ENCODE measurements around the gene TMEM212.
A peak's percentile ranks its signal among the peaks of the same experiment; 100 is the strongest.
"Not testable (repeated sequence)": the region's sequence is repeated elsewhere in the genome, so short reads cannot be mapped to it uniquely, and the experiment has no call there.

Gene TMEM212

DNA sequence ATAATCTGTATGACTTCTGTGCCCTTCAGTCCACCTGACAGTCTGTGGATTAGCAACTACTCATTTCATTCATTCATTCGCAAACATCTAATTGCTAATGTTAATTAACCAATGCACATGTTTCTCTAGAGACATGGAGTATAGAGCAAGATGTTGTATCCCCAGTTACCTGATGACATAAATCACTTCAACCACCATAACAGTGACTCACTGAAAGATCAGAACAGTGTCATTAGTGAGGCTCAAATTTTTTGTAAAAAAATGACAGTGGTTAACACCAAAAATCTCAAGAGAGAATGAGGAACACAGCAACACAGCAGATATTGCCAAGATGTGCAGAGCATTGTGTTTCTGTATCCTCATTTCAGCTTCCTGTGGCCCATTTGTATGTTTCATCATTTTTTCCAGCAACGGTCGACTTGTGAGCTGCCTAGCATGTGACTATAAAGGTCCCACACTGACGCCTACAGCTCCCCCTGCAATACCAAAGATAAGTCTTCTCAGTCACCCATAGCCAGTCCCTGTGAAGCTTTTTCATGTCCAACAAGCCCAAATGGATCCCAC, 29.2 kb upstream of the TMEM212 start:
- DNase-seq: peak; percentile 79

DNA sequence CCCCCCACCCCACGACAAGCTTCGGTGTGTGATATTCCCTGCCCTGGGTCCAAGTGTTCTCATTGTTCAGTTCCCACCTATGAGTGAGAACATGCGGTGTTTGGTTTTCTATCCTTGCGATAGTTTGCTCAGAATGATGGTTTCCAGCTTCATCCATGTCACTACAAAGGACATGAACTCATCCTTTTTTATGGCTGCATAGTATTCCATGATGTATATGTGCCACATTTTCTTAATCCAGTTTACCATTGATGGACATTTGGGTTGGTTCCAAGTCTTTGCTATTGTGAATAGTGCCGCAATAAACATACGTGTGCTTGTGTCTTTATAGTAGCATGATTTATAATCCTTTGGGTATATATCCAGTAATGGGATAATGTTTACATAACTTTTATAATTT, 28.5 kb upstream of the TMEM212 start:
- DNase-seq: not testable (repeated sequence)

DNA sequence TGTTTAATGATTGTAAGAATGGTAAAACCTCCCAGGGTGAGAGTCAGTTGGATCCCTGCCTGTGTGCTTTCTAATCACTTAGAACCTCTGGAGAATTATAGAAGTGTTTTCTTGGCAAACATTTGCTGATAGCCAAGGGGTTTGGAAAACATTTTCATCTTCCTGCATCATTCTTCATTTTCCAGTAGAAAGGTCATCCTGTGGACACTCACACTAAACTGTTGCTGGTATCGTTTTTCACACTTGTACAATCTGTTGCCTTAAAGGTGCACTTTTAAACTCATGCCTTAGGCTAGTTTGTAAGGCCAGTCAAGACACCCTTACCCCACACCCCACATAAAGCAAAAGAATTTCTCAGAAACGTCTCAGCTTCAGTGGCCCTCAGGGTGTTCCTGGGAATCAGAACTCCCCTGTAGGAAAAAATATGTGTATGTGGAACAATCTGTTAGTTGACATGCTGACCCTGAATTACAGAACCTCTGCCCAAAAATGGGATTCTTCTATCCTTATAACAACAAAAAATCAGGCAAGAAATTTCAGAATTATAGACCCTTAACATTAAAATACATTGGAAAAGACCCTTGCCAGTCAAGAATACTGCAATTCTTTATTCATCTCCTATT, 27.1 kb upstream of the TMEM212 start:
- no peak for DNase-seq

DNA sequence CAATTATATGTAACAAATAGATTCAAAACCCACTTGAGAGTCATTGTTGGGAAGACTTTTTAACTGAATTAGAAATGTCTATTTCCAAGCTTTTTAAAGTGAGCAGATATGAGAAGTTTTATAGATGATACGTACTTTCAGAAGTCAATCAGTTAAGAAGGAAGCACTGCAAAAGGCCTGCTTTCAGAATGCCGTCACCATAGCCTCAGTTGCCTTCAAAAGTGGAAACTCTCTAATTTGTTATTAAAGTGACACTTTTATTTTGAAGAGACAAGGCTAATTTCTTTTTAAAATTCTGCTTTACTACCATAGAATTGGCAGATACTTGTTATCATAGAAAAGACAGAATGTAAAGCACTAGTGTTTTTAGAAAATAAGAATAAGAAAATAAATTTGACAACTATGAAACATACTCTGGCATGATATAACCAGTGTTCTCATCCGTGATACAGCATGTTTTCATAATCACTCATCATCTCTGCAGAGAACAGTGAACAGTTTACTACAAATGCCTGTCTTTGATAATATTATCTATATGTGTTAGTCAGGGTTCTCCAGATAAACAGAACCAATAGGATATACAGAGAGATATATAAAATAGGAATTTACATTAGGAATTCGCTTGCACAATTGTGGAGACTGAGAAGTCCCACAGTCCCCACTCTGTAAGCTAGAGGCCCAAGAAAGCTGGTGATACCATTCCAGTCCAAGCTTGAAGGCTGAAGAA, 25.9 kb upstream of the TMEM212 start:
- no peak for DNase-seq

DNA sequence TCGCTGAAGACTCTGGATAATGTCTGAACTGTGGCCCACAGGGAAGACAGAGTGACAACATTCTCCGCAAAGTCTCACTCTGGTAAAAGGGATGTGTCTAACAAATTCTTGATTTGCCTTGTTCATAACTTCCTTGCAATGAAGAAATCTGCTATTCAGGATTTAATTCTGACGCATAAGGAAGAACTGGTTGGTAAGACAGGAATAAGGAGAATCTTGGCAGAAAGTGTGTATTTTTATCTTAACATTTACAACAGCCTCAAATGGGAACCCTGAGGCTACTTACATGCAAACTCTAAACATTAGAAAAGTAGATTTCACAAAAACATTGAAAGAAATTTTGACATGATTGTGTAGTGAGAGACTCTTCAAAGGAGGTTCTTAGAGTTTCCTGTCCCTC, 22.1 kb upstream of the TMEM212 start:
- no peak for DNase-seq

DNA sequence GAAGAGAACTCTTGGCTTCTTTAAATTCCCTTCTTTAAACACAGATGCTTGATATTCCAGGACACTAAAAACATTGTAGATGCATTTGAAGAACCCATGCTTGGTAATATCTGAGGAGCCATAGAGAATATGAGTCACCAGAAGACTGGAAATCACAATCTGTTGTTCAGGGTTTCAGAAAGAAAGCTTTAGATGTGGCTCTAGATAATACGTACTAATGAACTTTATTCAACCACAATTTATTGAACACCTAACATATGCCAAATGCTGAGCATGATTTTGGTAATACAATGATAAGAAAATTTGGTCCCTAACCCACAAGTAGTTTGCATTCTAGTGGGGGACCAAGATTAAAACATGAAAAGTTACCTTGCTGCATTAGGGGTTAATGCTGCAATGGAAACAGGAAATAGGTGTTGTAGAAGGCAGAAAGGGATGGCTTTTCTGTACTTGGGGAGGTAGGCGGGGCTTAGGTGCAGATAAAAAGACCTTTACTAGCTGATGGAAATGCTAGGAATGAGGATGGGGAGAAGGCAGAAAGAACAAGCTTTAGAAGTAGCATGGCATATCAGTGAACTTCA, 21.3 kb upstream of the TMEM212 start:
- DNase-seq: no peak

DNA sequence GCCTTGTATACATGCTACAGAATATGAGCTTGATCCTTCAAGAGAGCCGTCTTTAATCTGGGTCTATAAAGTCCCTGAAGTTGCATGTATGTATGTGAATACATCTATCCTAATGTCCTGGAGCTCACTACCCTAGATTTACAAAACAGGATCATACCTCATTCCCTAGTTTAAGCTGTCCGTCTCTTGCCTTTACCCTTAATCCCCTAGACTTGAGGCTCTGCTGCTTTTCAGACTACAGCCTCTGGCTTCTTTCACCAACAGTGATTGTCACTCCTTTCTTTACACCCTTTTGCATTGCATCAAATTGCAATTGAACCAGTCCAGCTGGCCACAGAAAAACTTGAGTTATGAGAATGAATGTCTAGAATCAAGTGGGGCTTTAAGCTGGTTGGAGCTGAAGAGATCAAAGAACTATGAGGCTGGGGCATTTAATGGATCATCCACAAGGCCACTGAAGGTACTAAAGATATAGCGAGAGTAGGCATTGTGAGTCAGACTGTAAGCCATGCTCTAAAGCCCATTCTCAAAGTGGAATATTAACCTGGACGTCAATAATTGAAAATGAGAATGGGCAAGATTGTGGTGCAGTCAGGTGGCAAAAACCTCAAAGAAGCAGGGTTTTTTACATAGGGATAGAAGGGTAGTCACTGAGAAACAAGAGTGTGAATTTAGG, 20.6 kb upstream of the TMEM212 start:
- DNase-seq: no peak

DNA sequence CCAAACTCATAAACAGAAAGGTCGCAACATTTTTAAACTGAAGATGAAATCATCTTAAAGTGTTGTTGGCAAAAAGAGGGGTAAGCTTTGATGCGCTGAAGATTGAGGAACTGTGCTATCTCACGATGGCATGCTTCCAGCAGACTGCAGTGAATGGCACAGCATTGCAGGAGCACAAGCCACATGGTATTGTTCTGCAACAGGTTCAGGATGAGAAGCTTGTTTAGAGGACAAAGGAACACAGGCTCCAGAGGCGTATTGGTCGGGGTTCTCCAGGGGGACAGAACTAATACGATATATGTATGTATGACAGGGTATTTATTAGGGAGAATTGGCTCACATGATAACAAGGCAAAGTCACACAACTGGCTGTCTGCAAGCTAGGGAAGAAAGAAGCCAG, 19.0 kb upstream of the TMEM212 start:
- DNase-seq: no peak

DNA sequence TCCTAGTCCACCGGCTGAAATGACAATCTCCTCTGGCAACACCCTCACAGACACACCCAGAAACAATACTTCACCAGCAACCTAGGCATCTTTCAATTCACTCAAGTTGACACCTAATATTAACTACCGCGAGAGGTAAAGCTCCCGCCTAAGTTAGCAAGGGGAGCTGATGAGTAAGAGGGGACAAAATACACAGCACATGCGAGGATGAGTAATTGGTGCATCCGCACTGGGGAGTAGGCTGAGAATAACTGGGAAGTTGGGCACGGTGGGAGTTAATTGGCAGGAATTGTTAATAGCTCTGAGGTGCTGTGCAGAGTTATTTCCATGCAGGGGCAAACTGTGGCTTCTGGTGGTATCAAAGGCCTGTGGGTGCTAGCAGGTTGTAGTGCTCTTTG, 18.3 kb upstream of the TMEM212 start:
- DNase-seq: no peak

DNA sequence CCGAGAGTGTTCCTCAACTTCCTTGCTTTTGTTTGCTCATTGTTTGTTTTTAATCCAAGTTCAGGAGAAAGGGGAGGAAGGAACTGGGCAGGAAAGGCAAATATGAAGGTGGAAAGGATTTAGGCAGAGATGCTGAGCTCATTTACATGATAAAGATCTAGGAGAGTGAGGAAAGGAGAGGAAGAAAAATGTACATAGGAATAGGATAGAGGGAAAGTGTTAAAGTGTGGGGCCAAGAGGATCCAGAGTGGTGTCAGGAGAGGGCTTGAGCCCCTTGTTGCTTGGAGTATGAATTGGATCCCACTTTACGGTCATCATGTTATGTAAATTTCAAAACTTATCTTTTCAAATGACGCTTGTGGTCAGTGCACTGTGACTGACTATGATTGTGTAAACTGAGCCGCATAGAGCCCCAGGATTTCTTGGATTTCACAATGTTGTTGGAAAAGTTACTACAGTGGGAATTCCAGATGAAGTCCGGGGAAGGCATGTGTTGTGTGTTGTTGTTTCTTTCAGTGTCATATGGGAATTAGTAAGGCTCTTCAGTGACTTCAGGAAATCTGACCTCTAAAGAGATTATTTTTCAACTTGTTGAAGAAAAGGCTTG, 17.8 kb upstream of the TMEM212 start:
- no peak for DNase-seq

DNA sequence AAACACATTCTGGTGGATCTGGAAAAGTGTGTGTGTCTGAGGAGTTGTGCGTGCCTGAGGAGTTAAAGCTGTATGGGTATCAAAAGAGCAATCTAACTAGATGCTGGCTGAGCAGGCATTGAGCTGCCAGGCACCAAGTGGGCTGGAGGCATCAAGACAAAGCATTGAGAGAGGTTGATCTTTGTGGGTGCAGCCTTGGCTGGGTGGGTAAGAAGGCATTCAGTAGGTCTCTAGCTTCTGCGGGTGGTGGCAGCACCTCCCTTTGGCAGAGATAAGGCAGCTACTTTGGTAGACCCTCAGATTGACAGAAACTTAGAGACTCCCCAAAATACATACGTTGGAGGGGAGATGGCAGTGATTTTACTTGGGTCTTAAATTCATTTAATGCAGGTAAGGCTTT, 15.8 kb upstream of the TMEM212 start:
- no peak for DNase-seq

DNA sequence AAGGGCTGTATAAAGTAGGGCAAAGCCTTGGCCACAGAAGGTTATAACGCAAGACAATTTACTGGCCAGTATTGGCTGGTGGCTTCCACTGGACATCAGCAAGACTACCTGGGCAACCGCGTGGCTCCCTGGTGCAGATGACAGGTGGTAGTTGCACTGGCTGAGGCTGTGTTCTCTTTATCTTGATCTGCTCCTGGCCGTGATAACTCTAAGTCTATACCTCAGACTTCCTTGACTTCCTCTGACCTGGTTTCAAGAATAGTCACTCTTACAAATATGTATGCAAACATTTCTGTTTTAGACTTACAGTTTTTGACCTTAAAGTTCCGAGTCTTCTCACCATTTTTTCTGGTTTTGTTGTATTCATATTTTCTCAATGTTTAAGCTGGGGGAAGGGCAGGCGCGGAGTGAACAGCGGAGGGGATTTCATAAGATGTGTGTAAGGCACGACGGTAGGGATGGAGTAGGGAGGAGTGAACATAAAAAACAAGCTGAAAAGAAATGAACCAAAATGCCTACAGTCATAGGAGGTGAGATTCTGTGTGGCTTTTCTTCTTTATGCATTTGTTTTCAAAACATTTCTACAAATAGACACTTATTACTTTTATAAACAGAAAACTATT, 15.2 kb upstream of the TMEM212 start:
- no peak for DNase-seq

DNA sequence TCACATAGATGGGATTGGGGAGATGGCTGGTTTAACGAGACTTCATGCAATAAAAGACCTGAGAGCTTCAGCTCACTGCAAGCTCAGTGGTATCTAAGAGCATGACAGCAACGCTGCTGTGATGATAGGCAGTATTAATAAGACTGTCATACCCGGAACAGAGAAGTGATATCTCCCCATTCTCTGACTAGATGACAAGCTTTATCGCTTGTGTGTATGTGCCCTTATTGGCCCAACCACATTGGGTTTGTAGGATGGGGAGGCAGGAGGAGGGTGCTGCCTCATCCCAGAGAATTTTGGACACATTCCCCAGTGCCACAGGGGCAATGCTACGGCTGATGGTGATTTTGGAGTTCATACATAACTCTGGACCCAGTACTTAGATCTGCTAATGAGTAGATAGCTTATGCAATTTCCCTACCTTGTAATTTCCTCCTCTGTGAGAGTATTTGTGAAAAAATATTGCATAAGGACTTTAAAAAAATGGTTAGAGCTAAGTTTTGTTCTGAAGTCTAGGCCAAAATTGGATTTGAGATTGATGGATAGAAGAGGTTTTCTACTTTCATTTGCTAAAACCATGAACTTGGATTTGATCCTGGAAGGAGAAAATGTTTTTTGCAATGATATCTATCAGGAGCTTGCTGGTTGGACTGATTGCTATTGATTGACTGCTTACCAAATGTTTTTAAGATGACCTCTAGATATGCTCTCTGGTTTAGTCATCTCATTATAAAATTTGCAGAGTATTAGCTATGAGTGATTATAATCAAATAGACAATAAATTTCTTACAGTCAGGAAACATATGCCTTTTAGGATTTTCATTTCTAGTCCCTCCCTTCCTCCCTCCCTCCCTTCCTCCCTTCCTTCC, 14.0 kb upstream of the TMEM212 start:
- no peak for DNase-seq

DNA sequence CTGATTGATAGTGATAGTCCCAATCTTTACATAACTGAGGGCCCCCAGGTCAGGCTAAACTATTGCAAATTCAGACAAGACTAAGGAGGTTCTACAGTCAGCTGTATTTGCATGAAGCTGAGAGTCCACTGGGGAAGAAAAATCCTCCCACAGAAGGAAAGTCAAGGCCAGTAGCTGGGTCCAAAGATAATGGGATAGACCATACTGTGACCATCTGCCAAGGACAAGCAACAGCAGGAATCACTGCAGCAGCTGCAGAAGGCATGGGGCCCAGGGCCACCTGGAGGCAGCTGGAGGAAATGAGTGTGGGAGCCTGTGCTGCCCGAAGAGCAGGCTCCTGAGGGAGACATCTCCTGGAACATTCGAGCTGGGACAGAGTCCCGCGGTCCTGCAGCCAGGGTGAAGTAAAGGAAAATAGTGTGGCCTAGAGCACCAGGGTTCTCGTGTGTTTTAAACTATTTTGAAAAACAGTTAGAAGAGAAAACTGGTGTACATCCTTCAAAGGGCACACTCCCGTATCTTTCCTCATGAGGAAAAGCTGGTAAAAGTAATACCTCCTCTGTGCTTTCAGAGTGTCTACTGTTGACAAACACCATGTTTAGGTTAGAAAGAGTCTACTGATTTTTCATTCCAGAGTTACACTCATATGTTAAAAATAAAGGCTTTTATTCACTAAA, 13.2 kb upstream of the TMEM212 start:
- DNase-seq: no peak

DNA sequence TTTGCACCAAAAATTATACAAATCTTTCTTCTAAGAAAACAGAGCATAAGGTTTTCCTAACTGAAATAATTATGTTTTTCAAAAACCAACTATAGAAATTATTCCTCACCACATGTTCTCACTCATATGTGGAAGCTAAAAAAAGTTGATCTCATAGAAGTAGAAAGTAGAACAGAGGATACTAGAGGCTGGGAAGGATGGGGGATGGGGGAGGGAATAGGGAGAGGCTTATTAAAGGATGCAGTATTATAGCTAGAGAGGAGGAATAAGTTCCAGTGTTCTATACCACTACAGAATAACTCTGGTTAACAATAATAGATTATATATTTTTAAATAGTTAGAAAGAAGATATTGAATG, 12.7 kb upstream of the TMEM212 start:
- DNase-seq: no peak

DNA sequence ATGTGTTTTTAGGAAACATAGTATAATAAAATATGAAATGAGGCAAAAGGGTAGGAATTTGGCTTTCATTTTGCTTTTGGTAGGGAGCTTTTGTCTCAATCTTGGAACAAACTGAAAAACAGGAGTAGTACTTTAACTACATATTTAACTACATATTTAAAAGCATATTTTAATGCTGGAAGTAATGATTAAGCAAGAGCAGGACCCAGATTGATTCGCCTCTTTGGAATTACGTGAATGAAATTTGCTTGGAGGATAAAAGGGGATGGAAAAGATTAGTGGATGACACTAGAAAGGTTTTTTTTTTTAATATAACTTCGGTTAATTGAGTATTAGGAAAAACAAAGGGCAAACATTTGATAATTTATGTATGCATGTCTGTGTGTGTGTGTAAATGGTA, 11.2 kb upstream of the TMEM212 start:
- DNase-seq: no peak

DNA sequence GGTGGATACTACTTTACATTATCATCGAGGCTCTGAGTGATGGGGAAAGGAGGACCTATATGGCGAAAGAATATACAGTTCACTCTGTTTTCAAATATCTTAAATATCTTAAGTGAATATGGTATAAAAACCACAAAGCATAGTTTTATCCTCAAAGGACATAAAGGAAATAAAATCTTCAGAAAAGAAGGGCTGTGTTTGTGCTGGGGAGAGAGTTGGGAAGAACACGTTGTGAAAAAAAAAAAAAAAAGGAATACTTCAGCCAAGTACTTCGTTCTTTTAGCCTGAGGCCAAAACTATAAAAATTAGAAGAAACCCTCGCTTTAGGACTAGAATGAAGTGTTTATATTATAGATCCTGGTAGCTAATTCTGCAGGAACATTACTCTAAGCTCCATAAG, 10.2 kb upstream of the TMEM212 start:
- DNase-seq: no peak

DNA sequence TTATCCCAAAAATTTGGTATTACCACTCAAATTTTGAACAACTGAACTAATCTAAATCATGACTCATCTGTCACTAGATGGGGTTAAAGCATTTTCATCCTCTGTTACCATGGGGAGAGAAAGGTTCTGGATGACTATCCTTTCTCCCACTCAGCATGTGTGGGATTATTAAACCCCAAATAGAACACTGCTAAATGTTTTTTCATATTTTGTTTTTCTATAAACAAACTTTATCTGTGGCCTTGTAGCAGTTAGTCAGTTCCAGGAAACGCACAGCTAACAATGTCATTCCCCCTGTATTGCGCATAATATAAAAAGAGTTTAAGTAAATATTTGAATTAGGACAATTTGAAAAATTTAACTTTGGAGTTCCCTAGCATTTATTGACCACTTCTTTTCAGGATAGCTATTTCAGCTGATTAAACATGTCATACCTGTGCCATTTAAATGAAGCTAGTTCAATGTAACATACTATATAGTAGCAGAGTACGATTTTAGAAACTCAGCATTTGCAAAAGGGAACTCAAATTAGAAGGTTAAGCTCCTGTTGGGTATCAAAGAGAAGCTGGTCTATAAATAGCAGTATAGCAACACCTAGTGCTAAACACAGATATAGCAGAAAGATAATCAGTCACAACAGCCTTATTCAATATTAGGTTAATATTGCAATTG, 9.2 kb upstream of the TMEM212 start:
- no peak for DNase-seq

DNA sequence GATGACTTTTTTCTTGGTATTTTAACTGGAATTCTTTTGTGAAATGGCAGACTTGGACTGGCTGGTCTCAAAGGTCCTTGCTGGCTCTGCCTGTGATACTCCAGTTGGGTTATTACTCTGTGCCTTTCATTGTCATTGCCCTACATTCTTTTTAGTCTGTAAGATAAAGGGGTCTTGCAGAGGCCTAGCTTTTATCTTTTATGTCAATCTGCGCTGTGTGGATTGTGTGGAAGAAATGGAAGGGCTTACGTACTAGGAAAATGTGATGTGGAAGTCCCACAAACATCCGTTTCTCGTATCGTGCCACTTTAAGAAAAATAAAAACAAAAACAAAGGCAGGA, 8.7 kb upstream of the TMEM212 start:
- DNase-seq: no peak

DNA sequence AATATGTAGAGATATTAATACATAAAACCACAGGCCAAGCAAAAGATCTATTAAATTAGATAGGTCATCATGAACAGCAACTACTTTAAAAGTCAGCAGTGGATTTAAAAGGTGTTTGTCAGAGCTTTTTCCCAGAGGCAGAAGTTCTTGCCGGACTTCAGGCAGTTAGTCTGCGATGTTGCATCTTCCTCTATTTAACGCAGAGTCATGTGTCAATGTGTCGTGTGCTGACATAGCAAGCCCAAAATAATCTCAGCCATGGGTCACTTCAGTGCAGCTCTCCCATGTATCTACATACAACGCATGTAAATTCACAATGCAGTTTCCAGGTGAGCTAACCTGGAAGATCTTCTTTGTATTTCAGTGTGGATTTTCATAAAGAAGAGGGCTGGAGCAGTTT, 8.0 kb upstream of the TMEM212 start:
- no peak for DNase-seq

DNA sequence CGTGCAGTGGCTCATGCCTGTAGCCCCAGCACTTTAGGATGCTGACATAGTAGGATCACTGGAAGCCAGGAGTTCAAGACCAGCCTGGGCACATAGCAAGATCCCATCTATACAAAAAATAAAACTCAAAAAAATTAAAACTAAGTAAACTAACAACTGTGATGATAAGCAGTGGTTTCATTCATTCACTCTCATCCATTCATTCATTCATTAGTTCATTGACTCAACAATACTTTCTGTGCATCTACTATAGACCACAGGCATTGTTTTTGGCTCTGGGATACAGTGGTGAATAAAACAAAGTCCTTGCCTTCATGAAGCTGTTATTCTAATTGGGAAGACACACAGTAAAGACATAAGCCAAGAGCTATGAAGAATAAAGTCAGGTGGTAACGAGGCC, 7.5 kb upstream of the TMEM212 start:
- DNase-seq: no peak

All from activated CD4-positive, alpha-beta T cell treated with anti-CD3 and anti-CD28 coated beads, Interleukin-2, amount 50 U/mL, for 16 hours (primary cell).